ENCODE measurements around the gene LAPTM4A.

The LAPTM4A gene

GRCh38 chr2:20019747-20020146, 31.7 kb downstream of the LAPTM4A start:
- no peak for DNase-seq (ENCODE audit: low spot score)

- no peak for DNase-seq (ENCODE audit: low spot score)
Observed at GRCh38 chr2:20018601-20019152, 32.8 kb downstream of the LAPTM4A start.

GRCh38 chr2:20016346-20016745, 35.1 kb downstream of the LAPTM4A start:
- DNase-seq (ENCODE audit: low spot score): no peak

GRCh38 chr2:20015482-20016083, 35.8 kb downstream of the LAPTM4A start:
- DNase-seq (ENCODE audit: low spot score): peak; percentile 70

- DNase-seq (ENCODE audit: low spot score): no peak
Observed at GRCh38 chr2:20013126-20013849, 38.1 kb downstream of the LAPTM4A start.

GRCh38 chr2:20012282-20013125, 38.9 kb downstream of the LAPTM4A start, which contains the start of gene MATN3:
TSS of gene MATN3 (minus strand) at chr2:20012668. CDS start at chr2:20012631, 37 bp downstream.
- DNase-seq (ENCODE audit: low spot score): no peak

GRCh38 chr2:20012032-20012281, 39.5 kb downstream of the LAPTM4A start:
- no peak for DNase-seq (ENCODE audit: low spot score)

GRCh38 chr2:20011276-20012031, 40.0 kb downstream of the LAPTM4A start:
- DNase-seq (ENCODE audit: low spot score): no peak

- no peak for DNase-seq (ENCODE audit: low spot score)
Observed at GRCh38 chr2:20008703-20009102, 42.7 kb downstream of the LAPTM4A start.

- DNase-seq (ENCODE audit: low spot score): no peak
Observed at GRCh38 chr2:20005891-20006470, 45.4 kb downstream of the LAPTM4A start.

GRCh38 chr2:20005067-20005627, 46.3 kb downstream of the LAPTM4A start:
- DNase-seq (ENCODE audit: low spot score): no peak

GRCh38 chr2:20001361-20001863, 50.0 kb downstream of the LAPTM4A start:
- DNase-seq (ENCODE audit: low spot score): no peak

GRCh38 chr2:19993731-19994130, 57.7 kb downstream of the LAPTM4A start:
- DNase-seq (ENCODE audit: low spot score): no peak

- no peak for DNase-seq (ENCODE audit: low spot score)
Observed at GRCh38 chr2:19991895-19992294, 59.5 kb downstream of the LAPTM4A start.

GRCh38 chr2:19990416-19990728, 61.1 kb downstream of the LAPTM4A start:
- no peak for DNase-seq (ENCODE audit: low spot score)

- DNase-seq (ENCODE audit: low spot score): peak; percentile 92
Observed at GRCh38 chr2:19989667-19990415, 61.6 kb downstream of the LAPTM4A start, which contains the start of gene WDR35. TSS of gene WDR35 (minus strand) at chr2:19990105. CDS start at chr2:19990015, 90 bp downstream.

- peak; percentile 15 for DNase-seq (ENCODE audit: low spot score)
Observed at GRCh38 chr2:19989342-19989666, 62.1 kb downstream of the LAPTM4A start.

- DNase-seq (ENCODE audit: low spot score): peak; percentile 26
Observed at GRCh38 chr2:19988600-19988999, 62.8 kb downstream of the LAPTM4A start.

- peak; percentile 63 for DNase-seq (ENCODE audit: low spot score)
Observed at GRCh38 chr2:19987936-19988335, 63.5 kb downstream of the LAPTM4A start.
